ENCODE measurements around the gene ECPAS.
"Not testable (repeated sequence)": the region's sequence is repeated elsewhere in the genome, so short reads cannot be mapped to it uniquely, and the experiment has no call there.

ECPAS gene

GRCh38 chr9:111514967-111515366 is 30.8 kb upstream of the ECPAS start:
- no peaks in the 10 kb centered on the region for H3K4me1 ChIP-seq
- no peaks in the 10 kb centered on the region for H3K27me3 ChIP-seq (ENCODE audit: control insufficient read depth, insufficient read depth, low read length)
- H3K4me2 ChIP-seq (ENCODE audit: low read length), result no peak overlapping the region
- H3K79me2 ChIP-seq, result no peaks in the 10 kb centered on the region
- no peak overlapping the region for H3K4me3 ChIP-seq (ENCODE audit: low read depth, low read length)
- TF ChIP-seq CTCF (IDR thresholded peaks at IDR 0.05), result no peak
- H3K9me3 ChIP-seq (ENCODE audit: control insufficient read depth, low read length), result no peaks in the 10 kb centered on the region
- H3K27ac ChIP-seq, result no peak overlapping the region
- H2AFZ ChIP-seq, result no peak overlapping the region
- no peaks in the 10 kb centered on the region for H3K36me3 ChIP-seq (ENCODE audit: control insufficient read depth, insufficient read depth, low read length)
- no peak overlapping the region for H3K9ac ChIP-seq

- not testable (repeated sequence) for H3K4me2 ChIP-seq (ENCODE audit: low read length); H3K36me3 ChIP-seq (ENCODE audit: control insufficient read depth, insufficient read depth, low read length); H3K27me3 ChIP-seq (ENCODE audit: control insufficient read depth, insufficient read depth, low read length); H3K79me2 ChIP-seq; H3K27ac ChIP-seq; H3K4me3 ChIP-seq (ENCODE audit: low read depth, low read length); H3K4me1 ChIP-seq; H3K9me3 ChIP-seq (ENCODE audit: control insufficient read depth, low read length); H2AFZ ChIP-seq; H3K9ac ChIP-seq
Observed at GRCh38 chr9:111511581-111511980, 27.4 kb upstream of the ECPAS start.

- H3K27ac ChIP-seq, result no peak overlapping the region
- no peak overlapping the region for H3K4me3 ChIP-seq (ENCODE audit: low read depth, low read length)
- H3K4me1 ChIP-seq, result no peaks in the 10 kb centered on the region
- H3K36me3 ChIP-seq (ENCODE audit: control insufficient read depth, insufficient read depth, low read length), result no peaks in the 10 kb centered on the region
- H3K4me2 ChIP-seq (ENCODE audit: low read length), result no peak overlapping the region
- no peaks in the 10 kb centered on the region for H3K9me3 ChIP-seq (ENCODE audit: control insufficient read depth, low read length)
- no peak for TF ChIP-seq CTCF (IDR thresholded peaks at IDR 0.05)
- no peaks in the 10 kb centered on the region for H3K27me3 ChIP-seq (ENCODE audit: control insufficient read depth, insufficient read depth, low read length)
- H3K9ac ChIP-seq, result no peak overlapping the region
- H2AFZ ChIP-seq, result no peak overlapping the region
- H3K79me2 ChIP-seq, result no peaks in the 10 kb centered on the region
Observed at GRCh38 chr9:111502506-111502905, 18.3 kb upstream of the ECPAS start.

- Histone ChIP-seq H3K4me2 (ENCODE audit: low read length) (no peak overlapping the region), H3K36me3 (ENCODE audit: control insufficient read depth, insufficient read depth, low read length) (no peaks in the 10 kb centered on the region), H3K27me3 (ENCODE audit: control insufficient read depth, insufficient read depth, low read length) (no peaks in the 10 kb centered on the region), H3K9me3 (ENCODE audit: control insufficient read depth, low read length) (no peaks in the 10 kb centered on the region), H2AFZ (no peak overlapping the region), H3K4me3 (ENCODE audit: low read depth, low read length) (no peak overlapping the region), H3K9ac (no peak overlapping the region), H3K27ac (no peak overlapping the region), H3K79me2 (no peaks in the 10 kb centered on the region), H3K4me1 (no peaks in the 10 kb centered on the region)
- TF ChIP-seq CTCF (IDR thresholded peaks at IDR 0.05), result no peak
Observed at GRCh38 chr9:111501648-111502047, 17.5 kb upstream of the ECPAS start.

GRCh38 chr9:111501005-111501562 is 16.9 kb upstream of the ECPAS start:
- no peaks in the 10 kb centered on the region for H3K36me3 ChIP-seq (ENCODE audit: control insufficient read depth, insufficient read depth, low read length)
- H3K4me1 ChIP-seq, result no peaks in the 10 kb centered on the region
- H3K27ac ChIP-seq, result no peak overlapping the region
- H3K4me2 ChIP-seq (ENCODE audit: low read length), result no peak overlapping the region
- H3K79me2 ChIP-seq, result no peaks in the 10 kb centered on the region
- H2AFZ ChIP-seq, result no peak overlapping the region
- H3K9me3 ChIP-seq (ENCODE audit: control insufficient read depth, low read length), result no peaks in the 10 kb centered on the region
- TF ChIP-seq CTCF (IDR thresholded peaks at IDR 0.05), result no peak
- H3K9ac ChIP-seq, result no peak overlapping the region
- no peak overlapping the region for H3K4me3 ChIP-seq (ENCODE audit: low read depth, low read length)
- H3K27me3 ChIP-seq (ENCODE audit: control insufficient read depth, insufficient read depth, low read length), result no peaks in the 10 kb centered on the region

- not testable (repeated sequence) for H3K4me3 ChIP-seq (ENCODE audit: low read depth, low read length); H3K9ac ChIP-seq; H3K9me3 ChIP-seq (ENCODE audit: control insufficient read depth, low read length); H3K27ac ChIP-seq; H3K4me1 ChIP-seq; H3K36me3 ChIP-seq (ENCODE audit: control insufficient read depth, insufficient read depth, low read length); H3K27me3 ChIP-seq (ENCODE audit: control insufficient read depth, insufficient read depth, low read length); H3K4me2 ChIP-seq (ENCODE audit: low read length); H2AFZ ChIP-seq; H3K79me2 ChIP-seq
Observed at GRCh38 chr9:111497196-111497595, 13.0 kb upstream of the ECPAS start.

Measured in parathyroid adenoma (tissue), 2 donors.